Fibroblast of mammary gland (primary cell): ENCODE measurements around the gene FAR2.

Source experiments
- DNase-seq: peaks from one replicate; pipeline ENCODE4 v3.0.0-alpha.2; 2010; ENCODE audit warnings: low read depth
- H3K4me3 ChIP-seq: 2 replicates; pipeline ENCODE4 v1.5.1; 2011; ENCODE audit warnings: low read depth, mild to moderate bottlenecking, low read length, moderate library complexity; ENCODE audit not compliant: control insufficient read depth
- TF ChIP-seq, protein P1 (sequence below): conservative IDR thresholded peaks from 2 replicates; pipeline ENCODE4 v1.5.1; 2011; ENCODE audit warnings: low read depth, low read length, inconsistent platforms; ENCODE audit not compliant: control insufficient read depth, insufficient read depth

FAR2 gene

DNA sequence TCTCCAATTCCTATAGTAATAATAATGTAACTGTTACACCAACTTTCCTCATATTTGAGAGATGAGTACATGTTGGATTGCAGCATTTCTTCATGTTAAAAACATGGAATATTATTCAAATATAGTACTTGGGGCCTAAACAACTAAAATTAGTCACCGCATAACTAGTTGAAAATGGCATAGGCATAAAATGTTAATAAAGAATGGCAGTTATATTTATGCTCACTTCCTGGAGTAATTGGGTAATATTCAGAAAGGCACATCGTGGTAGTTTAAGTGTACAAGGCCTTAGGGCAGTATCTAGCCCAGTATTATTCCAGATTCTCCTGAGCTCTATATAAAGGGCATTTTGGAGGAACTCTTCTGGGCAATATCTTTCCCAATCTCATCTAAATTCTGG, 185.9 kb downstream of the FAR2 start:
- no peak overlapping the region for H3K4me3 ChIP-seq
- DNase-seq, result no peak
- TF ChIP-seq, protein P1, sequence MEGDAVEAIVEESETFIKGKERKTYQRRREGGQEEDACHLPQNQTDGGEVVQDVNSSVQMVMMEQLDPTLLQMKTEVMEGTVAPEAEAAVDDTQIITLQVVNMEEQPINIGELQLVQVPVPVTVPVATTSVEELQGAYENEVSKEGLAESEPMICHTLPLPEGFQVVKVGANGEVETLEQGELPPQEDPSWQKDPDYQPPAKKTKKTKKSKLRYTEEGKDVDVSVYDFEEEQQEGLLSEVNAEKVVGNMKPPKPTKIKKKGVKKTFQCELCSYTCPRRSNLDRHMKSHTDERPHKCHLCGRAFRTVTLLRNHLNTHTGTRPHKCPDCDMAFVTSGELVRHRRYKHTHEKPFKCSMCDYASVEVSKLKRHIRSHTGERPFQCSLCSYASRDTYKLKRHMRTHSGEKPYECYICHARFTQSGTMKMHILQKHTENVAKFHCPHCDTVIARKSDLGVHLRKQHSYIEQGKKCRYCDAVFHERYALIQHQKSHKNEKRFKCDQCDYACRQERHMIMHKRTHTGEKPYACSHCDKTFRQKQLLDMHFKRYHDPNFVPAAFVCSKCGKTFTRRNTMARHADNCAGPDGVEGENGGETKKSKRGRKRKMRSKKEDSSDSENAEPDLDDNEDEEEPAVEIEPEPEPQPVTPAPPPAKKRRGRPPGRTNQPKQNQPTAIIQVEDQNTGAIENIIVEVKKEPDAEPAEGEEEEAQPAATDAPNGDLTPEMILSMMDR, result no peak

DNA sequence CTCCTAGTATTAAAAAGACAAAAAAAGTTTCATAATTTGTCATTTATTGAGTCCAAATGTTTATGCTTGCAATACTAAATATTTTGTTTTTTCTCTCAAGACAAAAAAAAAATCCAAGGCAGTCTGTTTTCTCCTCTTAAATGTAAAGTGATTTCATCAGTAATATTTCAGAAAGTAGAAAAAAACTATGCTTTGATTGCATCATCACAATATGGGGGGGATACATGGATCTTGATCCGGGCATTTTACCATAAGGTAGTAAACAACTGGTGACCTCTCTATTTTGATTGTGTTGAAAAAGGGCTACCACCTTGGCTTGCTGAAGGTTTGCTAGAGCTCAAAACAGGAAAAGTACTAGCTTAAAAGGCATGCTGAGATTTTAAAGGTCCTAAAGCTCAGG, 188.2 kb downstream of the FAR2 start:
- DNase-seq, result no peak
- TF ChIP-seq, protein P1, result no peak
- no peak overlapping the region for H3K4me3 ChIP-seq

GRCh38 chr12:29343022-29343799, 194.1 kb downstream of the FAR2 start:
- H3K4me3 ChIP-seq, result no peak overlapping the region
- TF ChIP-seq, protein P1, result no peak
- DNase-seq, result no peak

DNA sequence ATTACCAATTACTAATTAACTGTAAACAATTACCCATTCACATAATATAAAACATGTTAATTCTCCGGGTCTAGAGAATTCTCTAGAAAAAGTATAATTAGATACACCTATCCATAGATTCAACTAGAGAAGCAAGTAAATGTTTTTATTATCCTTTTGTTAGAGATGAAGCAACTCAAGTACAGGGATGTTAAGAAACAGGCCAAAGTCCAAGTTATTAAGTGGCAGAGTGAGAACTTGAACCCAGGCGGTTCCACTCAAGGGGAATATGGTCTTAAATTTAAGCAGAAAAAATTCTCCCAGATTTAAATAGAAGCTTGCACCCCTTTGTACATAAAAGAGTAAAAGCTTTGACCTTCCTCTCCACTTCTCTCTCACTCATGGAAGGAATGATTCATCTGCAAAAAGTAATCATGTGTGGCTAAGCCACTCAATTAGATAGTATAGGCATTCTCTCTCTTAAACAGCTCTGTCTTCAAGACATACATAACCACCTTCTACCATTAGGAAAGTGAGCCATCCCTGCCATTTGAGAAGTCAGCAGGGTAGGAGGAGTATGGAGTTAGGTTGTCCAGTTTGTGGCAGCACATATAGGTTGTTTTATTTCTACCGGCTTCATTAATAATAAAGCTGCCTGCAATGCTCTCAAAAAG, 197.8 kb downstream of the FAR2 start:
- no peak overlapping the region for H3K4me3 ChIP-seq
- DNase-seq, result no peak
- TF ChIP-seq, protein P1, result no peak

- H3K4me3 ChIP-seq, result no peak overlapping the region
- TF ChIP-seq, protein P1, result no peak
- peak; percentile 52 for DNase-seq
Observed at GRCh38 chr12:29350080-29350479, 201.0 kb downstream of the FAR2 start.

- TF ChIP-seq, protein P1, result no peak
- no peak overlapping the region for H3K4me3 ChIP-seq
- no peak for DNase-seq
Observed at GRCh38 chr12:29354954-29355353, 205.9 kb downstream of the FAR2 start.

- no peak overlapping the region for H3K4me3 ChIP-seq
- no peak for DNase-seq
- TF ChIP-seq, protein P1, result no peak
Observed at GRCh38 chr12:29365091-29365490, 216.0 kb downstream of the FAR2 start.
